A673 (cell line): ENCODE data around the gene CNP. TPM values are rescaled to one million over a fixed set of nuclear protein-coding genes. Genes with fewer than 3 reads are reported as not detected.

ENCODE experiments used
- BruUV-seq: library from RNA; stranded (reverse); fragments of 400-500 nt; replicated peaks from 2 replicates; lab custom pipeline; 2021; lab: Mats Ljungman, UMichigan
- CTCF ChIA-PET: fragments of 300-600 bp; sonication (Branson Sonifier 250); formaldehyde crosslinking; loops from one replicate; lab custom pipeline; 2022; ENCODE audit warnings: antibody characterized with exemption; lab: Charles Lee
- POLR2A ChIA-PET: fragments of 300-600 bp; sonication (Branson Sonifier 250); formaldehyde crosslinking; loops from one replicate; lab custom pipeline; 2022; ENCODE audit warnings: antibody characterized with exemption; ENCODE audit not compliant: low non-redundant PET; lab: Charles Lee
- DNase-seq: peaks from one replicate; pipeline ENCODE4 v3.0.0-alpha.2; 2015; ENCODE audit warnings: low spot score
- H3K27ac ChIP-seq: fragments of 200-600 bp; sonication (generic); 2 replicates; pipeline ENCODE4 v1.5.1; 2016; ENCODE audit warnings: mixed run types, low read depth, mild to moderate bottlenecking, mixed read lengths, antibody characterized with exemption, low read length; ENCODE audit not compliant: poor library complexity, severe bottlenecking
- H3K27me3 ChIP-seq: fragments of 200-600 bp; sonication (generic); replicated peaks from 2 replicates; pipeline ENCODE4 v1.6.1; 2017; ENCODE audit warnings: mixed run types, low read depth, mild to moderate bottlenecking, mixed read lengths, antibody characterized with exemption, low read length; ENCODE audit not compliant: insufficient read depth, poor library complexity
- H3K36me3 ChIP-seq: fragments of 200-600 bp; sonication (generic); 2 replicates; pipeline ENCODE4 v1.6.1; 2016; ENCODE audit warnings: mixed run types, mild to moderate bottlenecking, mixed read lengths, antibody characterized with exemption, low read length; ENCODE audit not compliant: insufficient read depth, poor library complexity, severe bottlenecking
- H3K4me1 ChIP-seq: fragments of 200-600 bp; sonication (generic); 2 replicates; pipeline ENCODE4 v1.6.1; 2017; ENCODE audit warnings: mixed run types, mild to moderate bottlenecking, mixed read lengths, antibody characterized with exemption, low read length; ENCODE audit not compliant: insufficient read depth, poor library complexity, severe bottlenecking
- H3K4me3 ChIP-seq: fragments of 200-600 bp; sonication (generic); 2 replicates; pipeline ENCODE4 v1.5.1; 2016; ENCODE audit warnings: low read depth, mixed run types, mild to moderate bottlenecking, mixed read lengths, low read length; ENCODE audit not compliant: poor library complexity, severe bottlenecking
- H3K9me3 ChIP-seq: fragments of 200-600 bp; sonication (generic); 2 replicates; pipeline ENCODE4 v1.6.1; 2016; ENCODE audit warnings: mixed run types, low read depth, mild to moderate bottlenecking, mixed read lengths, antibody characterized with exemption, low read length; ENCODE audit not compliant: poor library complexity, severe bottlenecking
- EZH2 ChIP-seq: fragments of 200-600 bp; sonication (generic); IDR thresholded peaks from 2 replicates; pipeline ENCODE4 v1.6.1; 2017; ENCODE audit warnings: borderline replicate concordance, low read depth, mild to moderate bottlenecking, mixed read lengths, antibody characterized with exemption, low read length; ENCODE audit not compliant: poor library complexity, severe bottlenecking
- intact Hi-C: fragments of 100-400 bp; cut with micrococcal nuclease; formaldehyde crosslinking; loops from one replicate; pipeline ENCODE4 v1.10.0; 2022; ENCODE audit not compliant: unreplicated experiment
- total RNA-seq: library from RNA; stranded (reverse); gene quantifications from 2 replicates; pipeline ENCODE4 v1.2.3, GENCODE V29; 2021
- TF ChIP-seq, protein P1 (sequence below): fragments of 300-800, 200-600 bp; sonication (generic); conservative IDR thresholded peaks from 2 replicates; pipeline ENCODE4 v1.5.1; 2017; ENCODE audit warnings: low read depth, mild to moderate bottlenecking, antibody characterized with exemption, low read length, moderate library complexity, mixed read lengths

CNP gene
- total RNA-seq, 1 experiment from 2014 or later: 55.6 TPM

DNA sequence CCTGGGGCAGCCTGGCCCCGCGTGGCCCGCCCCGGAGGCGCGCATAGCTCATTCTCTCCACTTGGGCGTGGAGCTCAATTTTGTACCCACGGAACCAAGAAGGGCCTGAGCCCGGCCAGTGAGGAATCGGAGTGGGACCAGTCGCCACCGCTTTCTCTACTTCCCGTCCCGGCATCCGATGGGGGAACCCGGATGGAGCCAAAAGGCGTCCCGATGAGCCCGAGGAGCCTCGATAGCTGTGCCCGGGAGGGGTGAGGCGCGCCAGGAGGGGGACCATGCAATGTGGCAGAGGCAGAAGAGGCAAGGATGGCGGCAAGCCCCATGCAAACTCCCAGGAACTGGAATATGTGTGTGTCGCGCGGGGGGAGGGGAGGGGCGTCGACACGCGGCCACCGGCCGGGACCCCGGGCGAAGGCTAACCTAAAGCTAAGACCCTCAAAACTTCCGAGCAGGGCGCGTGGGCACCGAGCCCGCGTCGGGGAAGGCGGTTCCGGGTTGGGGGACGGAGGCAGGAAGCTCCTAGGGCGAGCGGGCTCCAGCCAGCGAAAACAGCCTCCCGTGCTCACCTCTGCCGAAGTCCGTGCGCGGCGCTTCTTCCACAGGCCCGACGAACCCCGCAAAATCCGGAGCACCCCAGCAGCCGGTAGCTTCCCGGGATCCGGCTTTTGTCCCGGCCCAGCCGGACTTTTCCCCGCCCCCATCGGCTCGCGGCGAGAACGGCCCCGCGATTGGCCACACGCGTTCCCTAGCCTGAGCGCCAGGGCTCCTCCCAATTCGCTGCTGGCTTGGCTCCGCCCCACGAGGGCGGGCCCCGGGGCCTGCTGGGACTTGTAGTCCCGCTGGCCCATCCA is 48.1 kb upstream of the CNP start, which contains the start of gene ACLY:
Gene ACLY (minus strand): TSS at position 638 of the 851 bp plus-strand sequence. CDS start 5,078 bp downstream, outside the sequence.
- H3K27ac ChIP-seq: peak within 1 kb of the TSS; percentile 84
- intact Hi-C loops: no loop called here
- H3K9me3 ChIP-seq: no peaks in the 10 kb centered on the region
- POLR2A ChIA-PET: no interaction called here
- peak; percentile 95 for DNase-seq
- no peak for TF ChIP-seq EZH2
- TF ChIP-seq, protein P1, sequence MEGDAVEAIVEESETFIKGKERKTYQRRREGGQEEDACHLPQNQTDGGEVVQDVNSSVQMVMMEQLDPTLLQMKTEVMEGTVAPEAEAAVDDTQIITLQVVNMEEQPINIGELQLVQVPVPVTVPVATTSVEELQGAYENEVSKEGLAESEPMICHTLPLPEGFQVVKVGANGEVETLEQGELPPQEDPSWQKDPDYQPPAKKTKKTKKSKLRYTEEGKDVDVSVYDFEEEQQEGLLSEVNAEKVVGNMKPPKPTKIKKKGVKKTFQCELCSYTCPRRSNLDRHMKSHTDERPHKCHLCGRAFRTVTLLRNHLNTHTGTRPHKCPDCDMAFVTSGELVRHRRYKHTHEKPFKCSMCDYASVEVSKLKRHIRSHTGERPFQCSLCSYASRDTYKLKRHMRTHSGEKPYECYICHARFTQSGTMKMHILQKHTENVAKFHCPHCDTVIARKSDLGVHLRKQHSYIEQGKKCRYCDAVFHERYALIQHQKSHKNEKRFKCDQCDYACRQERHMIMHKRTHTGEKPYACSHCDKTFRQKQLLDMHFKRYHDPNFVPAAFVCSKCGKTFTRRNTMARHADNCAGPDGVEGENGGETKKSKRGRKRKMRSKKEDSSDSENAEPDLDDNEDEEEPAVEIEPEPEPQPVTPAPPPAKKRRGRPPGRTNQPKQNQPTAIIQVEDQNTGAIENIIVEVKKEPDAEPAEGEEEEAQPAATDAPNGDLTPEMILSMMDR: no peak
- H3K27me3 ChIP-seq: no peaks in the 10 kb centered on the region
- CTCF ChIA-PET: interaction anchor here (0.5 to 0.8 kb wide), 2 partner anchors 12 to 14 kb away, joined by 3 to 8 read pairs; partner anchors contain the start of gene ODAD4
- peaks cover 17% of the 10 kb centered on the region for H3K4me1 ChIP-seq
- H3K4me3 ChIP-seq: peak within 1 kb of the TSS; percentile 86
- BruUV-seq: TSS peak; percentile 50
- peaks cover 5% of the 10 kb centered on the region for H3K36me3 ChIP-seq

DNA sequence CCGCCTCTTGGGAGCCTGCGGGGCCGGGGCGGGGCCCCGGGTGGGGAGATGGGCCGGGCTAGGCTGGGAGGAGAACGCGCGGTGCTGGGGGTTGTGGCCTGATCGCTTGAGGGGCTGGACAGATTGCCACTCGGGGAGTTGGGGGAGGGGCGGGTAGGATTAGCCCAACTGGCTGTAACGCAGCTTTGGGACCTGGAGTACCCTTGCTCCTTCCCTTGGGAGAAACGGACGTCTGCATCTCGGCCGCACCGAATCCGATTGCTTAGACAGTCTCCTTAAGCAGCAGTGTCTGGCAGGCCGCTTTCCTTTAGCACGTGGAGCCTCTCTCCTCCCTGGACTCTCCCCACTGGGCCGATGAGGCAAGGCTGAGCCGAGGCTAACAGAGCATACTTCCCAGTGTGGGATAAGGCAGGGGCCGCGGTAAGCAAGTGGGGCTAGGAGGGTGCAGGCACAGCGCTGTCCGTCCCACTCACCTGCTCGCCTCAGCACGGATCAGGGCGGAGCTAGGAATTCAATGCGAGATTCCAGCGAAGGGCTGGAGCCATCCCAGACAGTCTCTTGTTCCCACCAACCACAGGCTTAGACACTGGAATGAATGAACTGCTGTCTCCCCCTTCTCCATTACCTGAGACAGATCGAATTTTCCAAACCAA is 47.3 kb upstream of the CNP start:
- Histone ChIP-seq H3K27me3 (no peaks in the 10 kb centered on the region), H3K4me1 (peaks cover 15% of the 10 kb centered on the region), H3K9me3 (no peaks in the 10 kb centered on the region), H3K27ac (peak overlapping the region; percentile 42), H3K36me3 (no peaks in the 10 kb centered on the region), H3K4me3 (peak overlapping the region; percentile 86)
- no peak for DNase-seq
- ChIA-PET CTCF (interaction anchor here (0.8 kb wide), 1 partner anchor 11 kb away, joined by 3 read pairs; the partner anchor contains the start of gene ODAD4), POLR2A (interaction anchor here (0.6 kb wide), 1 partner anchor 336 kb away, joined by 3 read pairs; no protein-coding TSS in a partner anchor)
- intact Hi-C loops: no loop called here
- no TSS peak for BruUV-seq
- TF ChIP-seq, protein P1: no peak
- TF ChIP-seq EZH2: no peak

DNA sequence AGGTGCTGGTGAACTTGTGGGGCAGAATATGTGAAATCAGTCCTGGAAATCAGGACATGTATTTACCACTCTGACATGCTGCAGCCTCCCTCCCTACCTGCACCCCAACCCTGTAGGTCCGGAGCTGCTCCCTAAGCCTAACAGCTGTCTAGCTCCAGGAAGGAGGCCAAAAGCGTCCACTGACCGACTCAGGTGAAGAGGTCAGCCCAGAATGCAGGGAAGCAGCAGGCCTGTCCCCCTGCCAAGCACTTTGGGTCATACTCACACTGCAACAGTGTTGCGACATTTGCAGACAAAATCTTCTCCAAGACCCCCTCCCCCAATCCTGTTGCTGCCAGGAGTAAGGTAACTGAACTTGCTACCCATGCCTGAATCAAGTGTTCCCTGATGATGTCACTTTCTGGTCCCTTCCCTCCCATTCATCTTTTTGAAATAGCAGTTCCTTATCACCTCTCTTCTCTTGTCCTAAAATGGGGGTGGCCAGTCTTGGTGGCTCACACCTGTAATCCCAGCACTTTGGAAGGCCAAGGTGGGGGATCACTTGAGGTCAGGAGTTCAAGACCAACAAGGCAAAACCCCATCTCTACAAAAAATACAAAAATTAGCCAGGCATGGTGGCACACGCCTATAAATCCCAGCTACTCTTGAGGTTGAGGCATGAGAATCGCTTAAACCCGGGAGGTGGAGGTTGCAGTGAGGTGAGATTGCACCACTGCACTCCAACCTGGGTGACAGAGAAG is 46.6 kb upstream of the CNP start:
- H3K9me3 ChIP-seq: no peaks in the 10 kb centered on the region
- H3K27me3 ChIP-seq: no peaks in the 10 kb centered on the region
- H3K4me3 ChIP-seq: peak overlapping the region; percentile 86
- H3K4me1 ChIP-seq: peaks cover 8% of the 10 kb centered on the region
- H3K27ac ChIP-seq: no peak overlapping the region
- intact Hi-C loops: no loop called here
- no peak for TF ChIP-seq EZH2
- TF ChIP-seq, protein P1: no peak
- no peak for DNase-seq
- no TSS peak for BruUV-seq
- no peaks in the 10 kb centered on the region for H3K36me3 ChIP-seq
- POLR2A ChIA-PET: interaction anchor here (0.6 kb wide), 1 partner anchor 335 kb away, joined by 3 read pairs; no protein-coding TSS in a partner anchor
- CTCF ChIA-PET: no interaction called here
